ENCODE results near the gene OGFR. TPM values are rescaled to one million over a fixed set of nuclear protein-coding genes. Genes with fewer than 3 reads are reported as not detected.
"Not testable (repeated sequence)": the region's sequence is repeated elsewhere in the genome, so short reads cannot be mapped to it uniquely, and the experiment has no call there.

Gene OGFR
- total RNA-seq, 1 donor from 2014 or later = 47.3 TPM

DNA sequence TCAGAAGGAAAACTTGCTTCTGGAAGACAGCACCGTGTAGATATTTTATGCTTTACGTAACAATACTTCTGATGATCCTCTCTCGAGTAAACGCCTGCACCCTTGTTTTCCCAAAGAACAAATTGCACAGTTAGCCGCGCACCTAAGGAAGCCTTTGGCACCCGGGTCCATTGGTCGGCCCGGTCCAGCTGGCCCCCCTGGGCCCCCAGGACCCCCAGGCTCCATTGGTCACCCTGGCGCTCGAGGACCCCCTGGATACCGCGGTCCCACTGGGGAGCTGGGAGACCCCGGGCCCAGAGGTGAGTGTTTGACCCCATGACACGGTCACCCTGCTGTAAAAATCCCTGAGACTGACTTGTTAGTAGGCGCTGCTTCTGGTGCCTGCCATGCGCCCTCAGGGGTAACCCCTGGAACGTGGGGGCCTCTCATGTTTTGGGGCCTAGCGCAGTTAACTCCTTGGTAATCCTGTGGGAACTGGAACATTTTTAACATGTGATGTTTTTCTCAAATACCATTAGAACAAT lies 32.4 kb downstream of the OGFR start:
- DNase-seq (ENCODE audit: low spot score) = no peak

DNA sequence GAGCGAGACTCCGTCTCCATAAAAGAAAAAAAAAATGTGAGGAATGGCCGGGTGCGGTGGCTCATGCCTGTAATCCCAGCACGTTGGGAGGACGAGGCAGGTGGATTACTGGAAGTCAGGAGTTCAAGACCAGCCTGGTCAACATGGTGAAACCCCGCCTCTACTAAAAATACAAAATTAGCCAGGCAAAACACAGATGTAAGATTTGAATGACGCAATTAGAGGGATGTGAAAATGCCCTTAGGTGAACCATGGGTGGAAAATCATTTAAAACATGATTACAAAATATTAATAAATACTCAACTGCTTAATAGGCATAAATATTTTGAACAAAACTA lies 33.1 kb downstream of the OGFR start:
- DNase-seq (ENCODE audit: low spot score) = no peak

DNA sequence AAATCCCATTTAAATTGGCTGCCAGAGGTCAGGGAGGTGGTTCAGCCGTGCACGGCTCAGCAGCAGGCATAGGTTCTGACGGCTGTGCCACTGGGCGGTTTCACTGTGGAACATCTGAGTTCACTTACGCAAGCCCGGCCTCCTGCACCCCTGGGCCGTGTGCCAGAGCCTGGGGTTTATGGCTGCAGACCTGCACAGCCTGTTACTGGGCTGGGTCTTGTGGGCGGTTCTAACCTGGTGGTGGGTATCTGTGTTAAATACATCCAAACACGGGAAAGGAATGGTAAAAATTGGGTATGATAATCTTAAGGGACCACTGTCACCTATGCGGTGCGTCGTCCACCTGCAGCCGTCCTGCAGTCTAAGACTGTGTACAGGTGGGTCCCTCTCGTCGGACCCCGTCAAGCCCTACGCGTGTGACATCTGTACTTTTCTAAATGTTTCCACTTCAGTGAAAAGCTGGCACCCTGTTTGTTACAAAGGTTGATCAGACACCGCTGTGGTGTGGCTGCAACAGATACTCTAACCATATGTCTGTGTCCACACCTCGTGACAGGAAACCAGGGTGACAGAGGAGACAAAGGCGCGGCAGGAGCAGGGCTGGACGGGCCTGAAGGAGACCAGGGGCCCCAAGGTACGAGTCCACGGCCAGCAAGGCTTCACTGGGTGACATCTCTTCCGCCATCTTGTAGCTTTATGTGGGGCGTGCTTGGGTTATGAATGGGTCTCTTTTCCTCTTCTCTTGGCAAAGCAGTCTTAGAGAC lies 33.7 kb downstream of the OGFR start:
- DNase-seq (ENCODE audit: low spot score) = no peak

DNA sequence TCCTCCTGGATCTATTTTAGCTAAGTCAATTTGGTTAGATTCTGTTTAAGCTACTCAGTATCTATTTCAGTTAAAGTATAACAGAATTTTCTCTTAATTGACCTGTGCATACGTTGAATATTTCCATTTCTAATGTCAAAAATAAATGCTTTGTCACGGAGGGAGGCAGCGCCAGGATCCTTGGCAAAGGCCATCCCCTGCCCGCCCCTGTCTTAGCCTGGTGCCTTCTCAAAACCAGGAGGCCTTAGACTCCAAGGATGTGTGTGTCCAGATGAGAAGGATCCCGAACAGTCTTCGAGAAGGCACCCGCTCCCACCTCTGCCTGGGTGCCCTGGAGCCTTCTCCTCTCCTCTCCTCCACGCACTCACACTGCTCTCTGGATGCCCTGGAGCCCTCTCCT lies 34.6 kb downstream of the OGFR start:
- no peak for DNase-seq (ENCODE audit: low spot score)

DNA sequence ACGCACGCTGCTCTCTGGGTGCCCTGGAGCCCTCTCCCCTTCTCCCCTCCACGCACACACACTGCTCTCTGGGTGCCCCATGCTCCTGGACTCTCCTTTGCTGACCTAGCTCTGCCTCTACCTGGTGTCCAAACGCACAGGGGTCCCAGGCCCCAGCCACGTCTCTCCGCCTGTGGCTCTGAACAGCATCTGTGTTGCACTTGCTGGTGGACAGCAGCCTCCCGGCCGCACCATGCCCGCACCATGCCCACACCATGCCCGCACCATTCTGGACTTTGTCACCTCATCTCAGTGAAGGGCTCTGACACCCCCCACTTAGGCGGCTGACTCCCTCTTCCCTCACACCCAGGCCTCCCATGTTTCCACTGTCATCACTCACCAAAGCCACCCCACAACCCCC lies 35.2 kb downstream of the OGFR start:
- no peak for DNase-seq (ENCODE audit: low spot score)

DNA sequence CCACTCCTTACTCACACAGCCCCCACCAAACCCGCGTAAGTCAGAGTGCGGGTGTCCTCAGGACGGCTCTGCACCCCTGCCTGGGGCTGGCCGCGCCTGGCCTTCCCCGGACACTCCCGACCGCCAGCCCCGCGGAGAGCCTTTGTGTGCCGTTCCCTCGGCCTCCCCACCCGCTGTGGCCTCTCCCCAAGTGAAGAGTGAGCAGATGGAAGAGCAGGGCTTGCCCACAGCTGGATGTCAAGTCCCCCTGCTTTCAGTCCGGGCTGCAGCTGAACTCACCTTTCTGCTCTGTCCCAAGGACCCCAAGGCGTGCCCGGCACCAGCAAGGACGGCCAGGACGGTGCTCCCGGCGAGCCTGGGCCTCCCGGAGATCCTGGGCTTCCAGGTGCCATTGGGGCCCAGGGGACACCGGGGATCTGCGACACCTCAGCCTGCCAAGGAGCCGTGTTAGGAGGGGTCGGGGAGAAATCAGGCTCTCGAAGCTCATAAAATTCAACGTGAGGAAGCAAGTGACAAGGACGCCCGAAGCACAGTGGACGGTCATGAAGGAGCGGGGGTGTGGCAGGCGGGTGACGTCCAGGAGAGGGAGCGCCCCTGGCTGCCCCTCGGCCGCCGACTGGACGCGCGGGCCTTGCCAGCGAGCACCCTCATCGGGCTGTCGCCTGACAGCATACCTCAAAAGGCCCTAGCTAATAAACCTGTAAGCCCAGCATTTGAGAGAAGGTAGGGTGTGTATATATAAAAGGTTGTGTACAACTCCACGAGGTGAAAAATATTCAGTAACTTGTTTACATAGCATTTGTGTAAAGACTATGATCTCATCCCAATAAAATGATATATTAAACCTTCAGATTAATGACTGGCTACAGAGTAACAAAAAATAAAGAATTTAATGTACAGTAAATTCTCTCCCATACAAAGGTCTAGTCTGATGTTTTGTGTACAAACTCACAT lies 35.9 kb downstream of the OGFR start:
- DNase-seq (ENCODE audit: low spot score) = no peak

DNA sequence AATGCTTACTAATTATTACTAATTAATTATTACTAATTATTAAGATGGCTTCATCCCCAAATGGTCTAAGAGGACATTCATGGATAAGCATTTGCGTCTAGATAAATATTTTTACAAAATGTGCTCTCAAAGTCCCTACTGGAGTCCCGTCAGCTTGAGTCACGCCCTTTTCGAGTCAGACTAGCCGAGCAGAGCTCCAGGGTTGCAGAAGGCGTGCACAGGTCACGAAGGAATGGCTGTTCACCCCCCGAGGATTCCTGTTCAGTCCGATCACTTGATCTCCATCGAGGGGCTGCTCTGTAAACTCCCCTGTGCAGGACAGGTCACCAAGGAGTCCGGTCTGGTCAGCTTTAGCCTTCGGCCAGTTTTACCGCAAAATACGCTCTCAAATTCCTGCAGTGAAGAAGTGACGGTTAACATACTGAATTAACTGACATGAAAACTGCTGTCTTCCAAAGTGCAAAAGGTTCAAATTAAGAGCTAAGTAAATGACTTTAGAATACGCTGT lies 37.1 kb downstream of the OGFR start:
- DNase-seq (ENCODE audit: low spot score) = no peak

DNA sequence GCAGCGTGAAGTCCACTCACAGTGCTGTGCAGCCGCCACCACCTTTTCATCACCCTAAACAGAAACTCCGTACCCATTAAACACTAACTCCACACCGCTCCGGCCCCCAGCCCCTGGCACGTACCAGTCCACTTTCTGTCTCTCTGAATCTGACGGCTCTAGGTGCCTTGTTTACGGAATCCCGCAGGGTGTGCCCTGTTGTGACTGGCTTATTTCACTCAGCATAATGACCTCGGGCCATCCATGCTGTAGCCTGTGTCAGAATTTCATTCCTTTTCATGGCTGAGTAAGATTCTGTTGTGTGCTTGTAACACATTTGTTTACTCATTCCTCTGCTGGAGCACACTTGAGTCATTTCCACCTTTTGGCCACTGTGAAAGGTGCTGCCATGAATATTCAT lies 39.0 kb downstream of the OGFR start:
- DNase-seq (ENCODE audit: low spot score) = no peak

DNA sequence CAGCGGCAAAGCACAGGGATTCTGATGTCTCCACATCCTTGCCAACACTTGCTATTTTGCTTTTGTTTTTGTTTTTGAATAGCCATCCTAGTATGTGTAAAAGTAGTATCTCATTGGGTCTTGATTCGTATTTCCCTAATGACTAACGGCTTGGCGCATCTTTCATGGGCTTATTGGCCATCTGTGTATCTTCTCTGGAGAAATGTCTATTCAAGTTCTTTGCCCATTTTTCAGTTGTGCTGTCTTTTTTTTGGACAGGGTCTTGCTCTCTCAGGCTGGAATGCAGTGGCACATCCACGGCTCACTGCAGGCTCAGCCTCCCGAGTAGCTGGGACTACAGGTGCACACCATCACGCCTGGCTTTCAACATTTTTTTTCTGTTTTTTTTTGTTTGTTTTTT lies 39.5 kb downstream of the OGFR start:
- DNase-seq (ENCODE audit: low spot score) = no peak

DNA sequence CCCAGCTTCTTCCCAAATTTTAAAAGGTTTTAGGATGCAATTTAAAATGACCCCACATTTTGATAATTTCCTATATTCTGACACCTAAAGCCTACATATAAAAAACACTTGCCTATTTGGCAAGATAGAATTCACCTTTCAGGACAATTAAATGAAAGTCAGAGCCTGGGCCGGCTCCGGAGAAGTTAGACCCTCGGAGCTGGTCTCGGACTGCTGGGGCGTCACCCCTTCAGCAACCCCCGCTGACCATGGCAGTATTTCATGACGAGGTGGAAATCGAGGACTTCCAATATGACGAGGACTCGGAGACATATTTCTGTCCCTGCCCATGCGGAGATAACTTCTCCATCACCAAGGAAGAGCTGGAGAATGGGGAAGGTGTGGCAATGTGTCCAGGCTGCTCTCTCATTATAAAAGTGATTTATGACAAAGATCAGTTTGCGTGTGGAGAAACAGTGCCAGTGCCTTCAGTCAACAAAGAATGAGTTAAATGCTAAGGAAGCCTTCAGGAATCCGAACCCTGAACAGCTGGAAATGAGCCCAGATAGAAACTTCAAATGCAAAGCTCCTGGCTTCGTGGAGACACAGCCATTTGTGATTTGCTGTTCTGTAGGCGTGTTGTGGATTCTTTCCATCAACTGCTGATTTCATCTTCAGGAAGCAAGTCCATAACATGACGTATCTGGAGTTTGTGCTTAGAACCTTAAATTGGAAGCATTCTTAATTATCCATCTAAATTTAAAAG lies 41.0 kb downstream of the OGFR start:
- DNase-seq (ENCODE audit: low spot score) = no peak

DNA sequence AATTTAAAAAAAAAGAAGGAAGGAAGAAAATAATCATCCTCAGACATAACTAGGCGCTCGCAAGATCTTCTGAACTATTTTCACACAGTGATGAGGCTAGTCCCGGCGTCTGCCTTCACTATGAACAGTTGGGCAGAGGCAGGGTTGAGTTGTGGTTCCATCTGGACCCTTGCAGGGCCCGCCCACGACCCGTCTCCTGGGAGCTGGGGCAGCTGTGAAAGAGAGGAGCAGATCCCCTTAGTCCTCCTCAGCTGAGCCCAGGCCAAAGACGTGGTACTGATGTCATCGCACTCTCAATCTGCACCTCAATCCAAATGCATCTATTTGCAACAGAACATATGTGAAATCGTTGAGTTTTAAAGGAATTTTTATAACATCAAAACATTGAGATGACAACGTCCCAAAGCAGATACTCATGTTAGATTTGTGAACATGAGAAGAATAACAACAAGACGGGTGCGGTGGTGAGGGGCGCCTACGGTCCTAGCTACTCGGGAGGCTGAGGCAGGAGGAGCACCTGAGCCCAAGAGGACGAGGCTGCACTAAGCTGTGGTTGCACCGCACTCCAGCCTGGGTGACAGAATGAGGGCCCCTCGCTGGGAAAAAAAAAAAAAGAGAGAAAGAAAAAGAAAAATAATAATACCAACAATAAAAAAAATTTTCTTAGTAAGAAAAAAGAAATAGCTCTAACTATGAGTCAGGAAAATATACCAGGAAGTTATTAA lies 41.7 kb downstream of the OGFR start:
- DNase-seq (ENCODE audit: low spot score) = no peak

DNA sequence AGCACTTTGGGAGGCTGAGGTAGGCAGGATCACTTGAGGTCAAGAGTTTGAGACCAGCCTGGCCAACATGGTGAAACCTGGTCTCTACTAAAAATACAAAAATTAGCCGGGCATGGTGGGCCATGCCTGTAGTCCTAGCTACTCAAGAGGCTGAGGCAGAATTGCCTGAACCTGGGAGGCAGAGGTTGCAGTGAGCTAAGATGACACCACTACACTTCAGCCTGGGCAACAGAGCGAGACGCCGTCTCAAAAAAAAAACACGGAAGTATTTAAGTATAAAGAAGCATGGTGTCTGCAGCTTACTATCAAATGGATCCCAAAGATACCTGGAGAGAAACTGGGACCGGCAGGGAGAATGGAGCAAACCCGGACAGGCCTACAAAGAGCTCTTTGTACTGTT lies 44.3 kb downstream of the OGFR start:
- not testable (repeated sequence) for DNase-seq (ENCODE audit: low spot score)

DNA sequence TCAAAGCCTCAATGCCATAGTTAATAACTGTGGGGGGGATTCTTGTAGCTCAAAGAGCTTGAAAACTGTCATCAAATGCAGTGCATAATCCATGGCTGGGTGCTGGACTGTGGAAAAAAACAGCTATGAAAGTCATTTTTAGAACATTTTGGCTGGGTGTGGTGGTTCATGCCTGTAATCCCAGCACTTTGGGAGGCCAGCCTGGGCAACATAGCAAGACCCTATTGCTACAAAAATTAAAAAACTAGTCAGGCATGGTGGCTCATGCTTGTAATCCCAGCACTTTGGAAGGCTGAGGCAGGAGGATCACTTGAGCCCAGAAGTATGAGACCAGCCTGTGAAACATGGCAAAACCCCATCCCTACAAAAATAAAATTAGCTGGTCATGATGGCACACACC lies 44.8 kb downstream of the OGFR start:
- DNase-seq (ENCODE audit: low spot score) = no peak

DNA sequence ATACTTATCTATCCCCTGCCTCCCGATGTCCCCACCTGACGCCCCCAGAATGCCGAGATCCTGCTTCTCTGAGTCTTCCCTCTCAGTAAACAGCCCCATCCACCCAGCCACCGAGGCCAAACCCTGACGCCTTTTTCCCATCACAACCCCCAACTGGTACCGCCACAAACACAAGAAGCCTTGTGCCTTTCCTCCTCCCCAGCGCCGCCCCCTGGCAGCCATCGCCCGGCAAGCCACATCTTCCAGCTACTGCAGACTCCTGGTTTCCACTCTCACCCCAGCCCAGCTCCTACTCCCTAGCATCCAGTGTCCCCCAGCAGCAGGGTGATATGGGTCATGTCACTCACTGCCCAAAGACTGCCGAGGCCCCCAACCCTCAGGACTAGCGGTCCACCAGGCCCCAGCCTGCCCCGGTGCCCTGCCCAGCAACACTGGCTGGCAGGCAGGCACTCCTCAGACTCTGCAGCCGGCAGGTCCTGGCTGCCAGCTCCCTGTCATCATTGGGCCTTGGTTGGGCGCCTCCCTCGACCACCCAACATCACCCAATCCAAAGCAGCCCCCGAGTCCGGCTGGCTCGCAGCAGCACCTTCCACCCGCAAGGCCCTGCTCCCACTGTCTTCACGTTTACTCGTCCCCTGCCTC lies 45.8 kb downstream of the OGFR start:
- no peak for DNase-seq (ENCODE audit: low spot score)

DNA sequence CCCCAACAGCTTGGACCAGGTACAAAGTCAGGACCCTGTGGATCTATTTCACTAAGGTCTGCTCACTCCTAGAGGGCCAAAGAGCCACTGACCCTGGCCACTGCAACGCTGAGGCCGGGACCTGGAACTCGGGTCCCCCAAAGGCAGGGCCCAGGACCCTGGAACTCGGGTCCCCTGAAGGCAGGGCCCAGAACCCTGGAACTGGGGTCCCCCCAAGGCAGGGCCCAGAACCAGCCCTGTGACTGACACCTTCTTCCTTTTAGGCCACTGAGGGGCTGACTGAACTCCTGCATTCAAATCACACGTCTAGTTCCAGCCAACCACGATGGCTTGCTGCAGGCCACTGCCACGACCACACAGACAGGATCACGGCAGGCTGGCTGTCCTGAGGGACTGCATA lies 47.6 kb downstream of the OGFR start:
- no peak for DNase-seq (ENCODE audit: low spot score)

DNA sequence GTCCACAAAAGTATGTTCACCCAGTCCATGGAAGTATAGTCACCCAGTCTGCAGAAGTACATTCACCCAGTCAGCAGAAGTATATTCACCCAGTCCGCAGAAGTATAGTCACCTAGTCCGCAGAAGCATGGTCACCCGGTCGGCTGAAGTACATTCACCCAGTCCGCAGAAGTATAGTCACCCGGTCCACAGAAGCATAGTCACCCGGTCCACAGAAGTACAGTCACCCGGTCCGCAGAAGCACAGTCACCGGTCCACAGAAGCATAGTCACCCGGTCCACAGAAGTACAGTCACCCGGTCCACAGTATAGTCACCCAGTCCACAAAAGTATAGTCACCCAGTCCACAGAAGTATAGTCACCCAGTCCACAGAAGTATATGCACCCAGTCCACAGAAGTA lies 48.2 kb downstream of the OGFR start:
- DNase-seq (ENCODE audit: low spot score) = no peak

DNA sequence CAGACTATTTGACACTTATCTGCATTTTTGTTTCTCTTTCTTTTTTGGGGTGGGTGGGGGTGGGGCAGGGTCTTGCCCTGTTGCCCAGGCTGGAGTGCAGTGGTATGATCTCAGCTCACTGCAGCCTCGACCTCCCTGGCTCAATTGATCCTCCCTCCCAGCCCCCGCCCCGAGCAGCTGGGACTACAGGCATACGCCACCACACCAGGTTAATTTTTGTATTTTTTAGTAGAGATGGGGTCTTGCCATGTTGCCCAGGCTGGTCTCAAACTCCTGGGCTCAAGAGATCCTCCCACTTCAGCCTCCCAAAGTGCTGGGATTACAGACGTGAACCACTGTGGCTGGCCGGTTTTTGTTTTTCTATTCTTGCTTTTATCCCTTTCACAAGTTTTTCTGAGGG lies 48.7 kb downstream of the OGFR start:
- not testable (repeated sequence) for DNase-seq (ENCODE audit: low spot score)

DNA sequence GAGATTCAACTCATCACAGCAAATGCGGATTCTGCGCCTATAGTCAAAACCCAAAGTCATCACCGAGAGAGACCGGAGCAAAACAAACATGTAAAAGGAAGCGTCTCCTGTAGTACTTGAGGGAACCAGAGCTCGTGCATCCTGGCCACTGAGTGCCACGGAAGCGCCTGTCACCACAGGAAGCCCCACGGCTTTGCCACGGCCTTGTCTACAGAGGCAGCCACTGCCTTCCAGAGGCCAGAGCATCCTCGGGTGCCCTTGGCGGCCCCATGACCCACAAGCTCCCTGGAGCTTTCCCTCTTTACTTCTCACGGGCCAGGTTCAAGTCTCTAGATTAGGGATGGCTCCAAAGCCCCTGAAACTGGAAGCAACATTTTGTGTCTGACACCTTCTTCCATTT lies 49.5 kb downstream of the OGFR start:
- no peak for DNase-seq (ENCODE audit: low spot score)

DNA sequence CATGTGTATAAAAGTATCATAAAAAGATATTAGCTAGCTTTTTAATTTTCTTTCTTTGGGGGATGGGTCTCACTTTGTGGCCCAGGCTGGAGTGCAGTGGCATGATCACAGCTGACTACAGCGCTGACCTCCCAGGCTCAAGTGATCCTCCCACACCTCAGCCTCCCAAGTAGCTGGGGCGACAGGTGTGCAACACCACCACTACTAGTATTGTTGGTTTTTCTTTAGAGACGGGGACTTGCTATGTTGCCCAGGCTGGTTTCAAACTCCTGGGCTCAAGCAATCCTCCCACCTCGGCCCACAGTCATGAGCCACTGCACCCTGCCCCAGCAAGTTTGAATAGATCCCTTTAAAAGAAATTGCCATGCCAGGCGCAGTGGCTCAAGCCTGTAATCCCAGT lies 50.5 kb downstream of the OGFR start:
- no peak for DNase-seq (ENCODE audit: low spot score)

DNA sequence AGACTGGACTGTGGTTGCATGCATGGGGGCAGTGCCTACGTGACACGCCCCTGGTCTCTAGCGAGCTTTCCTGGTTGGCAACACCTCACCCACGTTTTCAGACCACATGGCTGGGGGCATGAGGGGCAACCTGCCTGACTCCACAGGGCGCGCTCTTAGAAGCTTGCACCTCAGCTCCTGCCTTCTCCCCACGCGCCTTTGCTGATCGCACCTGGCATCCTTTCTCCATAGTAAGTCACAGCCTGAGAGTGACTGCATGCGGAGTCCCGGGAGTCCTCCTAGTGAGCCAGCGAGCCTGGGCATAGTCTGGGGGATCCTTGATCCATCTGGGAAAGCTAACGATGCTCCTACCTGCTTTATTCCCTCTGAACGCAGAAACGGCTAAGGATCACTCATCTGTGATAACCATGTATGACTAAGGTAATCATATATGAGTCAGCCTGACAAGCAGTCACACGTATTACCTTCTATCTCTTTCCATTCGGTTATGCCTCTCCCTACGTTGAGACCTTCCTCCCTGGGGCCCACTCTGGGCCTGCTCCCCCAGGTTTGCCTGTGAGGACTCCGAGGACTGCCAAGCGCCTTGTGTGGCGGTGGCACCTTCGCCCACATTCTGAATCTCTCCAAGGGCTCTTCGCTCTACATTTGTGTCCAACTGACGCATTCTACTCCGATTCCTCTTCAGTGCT lies 52.4 kb downstream of the OGFR start:
- no peak for DNase-seq (ENCODE audit: low spot score)
